GM12875 (cell line): ENCODE data around the gene AARS2.
A peak's percentile ranks its signal among the peaks of the same experiment; 100 is the strongest.
"Not testable (repeated sequence)": the region's sequence is repeated elsewhere in the genome, so short reads cannot be mapped to it uniquely, and the experiment has no call there.

Source experiments
- H3K4me3 ChIP-seq: one replicate; pipeline ENCODE4 v1.5.1; 2011; ENCODE audit warnings: low read depth, low read length, control low read depth
- CTCF ChIP-seq: IDR thresholded peaks from 2 replicates; pipeline ENCODE4 v1.5.1; 2011; ENCODE audit warnings: low read depth, mild to moderate bottlenecking, control low read depth, inconsistent platforms, low read length, moderate library complexity, borderline replicate concordance; ENCODE audit not compliant: insufficient read depth

AARS2 gene

GRCh38 chr6:44312901-44313788, at the start of gene AARS2:
AARS2 (minus strand) TSS chr6:44313347; CDS start chr6:44313323, 24 bp downstream.
- peak within 1 kb of the TSS; percentile 66 for H3K4me3 ChIP-seq
- peak; percentile 98 for TF ChIP-seq CTCF

GRCh38 chr6:44361947-44362346, 48.8 kb upstream of the AARS2 start:
- TF ChIP-seq CTCF: no peak
- H3K4me3 ChIP-seq: no peak overlapping the region

- TF ChIP-seq CTCF: no peak
- no peak overlapping the region for H3K4me3 ChIP-seq
These were observed 46.8 kb upstream of the AARS2 start for GRCh38 chr6:44359973-44360372.

- H3K4me3 ChIP-seq: no peak overlapping the region
- no peak for TF ChIP-seq CTCF
These were observed 43.3 kb upstream of the AARS2 start for GRCh38 chr6:44356487-44356886.

- no peak overlapping the region for H3K4me3 ChIP-seq
- no peak for TF ChIP-seq CTCF
These were observed 42.5 kb upstream of the AARS2 start for GRCh38 chr6:44355640-44356039.

- no peak for TF ChIP-seq CTCF
- H3K4me3 ChIP-seq: no peak overlapping the region
These were observed 40.2 kb upstream of the AARS2 start for GRCh38 chr6:44353336-44353735.

- no peak overlapping the region for H3K4me3 ChIP-seq
- no peak for TF ChIP-seq CTCF
These were observed 39.1 kb upstream of the AARS2 start for GRCh38 chr6:44352259-44352658.

GRCh38 chr6:44350650-44350994, 37.5 kb upstream of the AARS2 start:
- H3K4me3 ChIP-seq: not testable (repeated sequence)
